Activated naive CD8-positive, alpha-beta T cell treated with anti-CD3 and anti-CD28 coated beads, Interleukin-2, amount 50 U/mL, for 16 hours (primary cell): ENCODE measurements around the gene TAS2R19.
"Not testable (repeated sequence)": the region's sequence is repeated elsewhere in the genome, so short reads cannot be mapped to it uniquely, and the experiment has no call there.

Experiments used
- DNase-seq: peaks from one replicate; pipeline ENCODE4 v3.0.0-alpha.2; 2020; ENCODE audit warnings: low read depth, low spot score

TAS2R19 gene

GRCh38 chr12:11022520-11022919 is at the start of gene TAS2R19:
Gene TAS2R19, minus strand, starts transcription at chr12:11022620. Its CDS starts 49 bp downstream, at chr12:11022571.
- DNase-seq = no peak

DNA sequence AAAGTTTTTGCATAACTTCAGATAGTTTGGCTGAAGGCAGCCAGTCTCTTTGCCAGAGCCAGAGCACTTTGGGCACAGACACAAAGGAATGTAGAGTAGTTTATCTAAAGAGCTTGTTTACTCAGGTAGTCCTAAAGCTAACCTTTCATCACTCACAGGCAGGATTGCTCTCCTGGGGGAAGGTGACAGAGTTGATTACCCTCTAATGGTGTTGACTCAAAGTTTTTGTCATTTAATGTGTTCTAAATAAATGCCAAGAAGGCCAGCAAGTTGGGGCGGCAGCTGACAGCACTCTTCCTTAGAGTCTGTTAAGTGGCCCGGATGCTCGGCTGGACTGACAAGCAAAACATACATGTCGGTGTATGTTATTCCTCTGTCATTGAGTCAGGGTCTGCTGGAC is 49.0 kb upstream of the TAS2R19 start:
- no peak for DNase-seq

DNA sequence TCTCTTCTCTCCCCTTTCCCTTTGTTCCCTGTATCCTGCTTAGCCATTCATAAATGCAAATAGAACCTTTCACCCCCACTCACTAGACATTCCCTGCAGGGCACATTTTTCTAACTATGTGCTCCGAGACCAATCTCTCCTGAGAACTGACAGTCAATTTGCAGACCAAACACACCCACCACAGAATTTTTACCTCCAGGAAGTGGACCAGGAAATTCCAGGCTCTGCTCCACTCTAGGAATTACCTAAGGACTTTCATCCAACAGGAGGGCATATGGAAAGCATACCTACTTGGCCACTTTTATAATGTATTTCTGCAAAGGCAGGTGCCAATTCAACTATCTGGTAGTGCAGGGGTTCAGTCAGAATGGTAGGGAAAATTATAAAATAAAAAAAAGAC is 48.6 kb upstream of the TAS2R19 start:
- no peak for DNase-seq

DNA sequence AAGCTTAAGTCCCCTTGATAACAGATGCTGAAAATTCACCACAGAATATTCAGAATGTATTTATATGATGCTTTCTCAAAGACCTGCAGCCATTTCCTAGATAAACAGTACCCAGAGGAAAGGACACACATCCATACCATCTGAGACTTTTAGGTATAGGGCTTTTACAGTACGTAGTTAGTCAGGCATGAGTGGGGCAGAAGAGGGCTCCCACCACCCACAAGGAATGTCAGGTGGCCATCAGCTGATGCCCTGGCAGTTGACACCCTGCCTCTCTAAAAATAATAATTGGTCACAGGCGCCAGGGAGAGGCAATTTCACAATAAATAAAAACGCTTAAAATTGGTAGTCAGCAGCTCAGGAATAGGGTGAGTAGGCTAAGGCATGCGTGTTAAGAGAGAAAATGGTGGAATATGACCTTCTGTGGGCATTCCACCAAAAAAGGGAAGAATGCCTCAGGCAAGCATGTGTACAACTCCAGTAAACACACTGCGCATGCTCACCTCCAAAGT is 47.5 kb upstream of the TAS2R19 start:
- no peak for DNase-seq

GRCh38 chr12:11067514-11067913 is 45.1 kb upstream of the TAS2R19 start:
- no peak for DNase-seq

GRCh38 chr12:11062194-11062593 is 39.8 kb upstream of the TAS2R19 start, which contains the start of gene TAS2R46:
Gene TAS2R46, minus strand, starts transcription at chr12:11062294. Its CDS starts 0 bp downstream, at chr12:11062294.
- not testable (repeated sequence) for DNase-seq

DNA sequence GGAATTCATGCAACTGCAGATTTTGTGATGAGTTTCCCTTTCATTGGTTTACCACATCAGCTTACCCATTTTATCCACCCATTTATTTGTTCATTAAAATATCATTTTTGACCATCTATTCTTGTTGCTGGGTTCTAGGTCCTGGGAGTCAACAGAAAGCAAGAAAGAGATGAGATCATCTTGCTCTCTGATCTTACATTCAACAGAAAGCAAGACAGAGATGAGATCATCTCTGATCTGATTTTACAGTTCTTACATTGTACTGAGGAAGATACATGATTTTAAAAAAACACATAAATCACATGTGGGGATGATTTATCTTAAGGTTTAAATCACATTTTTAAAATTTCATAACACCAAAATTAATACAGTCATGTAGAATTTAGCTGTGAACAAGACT is 37.4 kb upstream of the TAS2R19 start:
- no peak for DNase-seq

GRCh38 chr12:11059041-11059440 is 36.6 kb upstream of the TAS2R19 start:
- no peak for DNase-seq

DNA sequence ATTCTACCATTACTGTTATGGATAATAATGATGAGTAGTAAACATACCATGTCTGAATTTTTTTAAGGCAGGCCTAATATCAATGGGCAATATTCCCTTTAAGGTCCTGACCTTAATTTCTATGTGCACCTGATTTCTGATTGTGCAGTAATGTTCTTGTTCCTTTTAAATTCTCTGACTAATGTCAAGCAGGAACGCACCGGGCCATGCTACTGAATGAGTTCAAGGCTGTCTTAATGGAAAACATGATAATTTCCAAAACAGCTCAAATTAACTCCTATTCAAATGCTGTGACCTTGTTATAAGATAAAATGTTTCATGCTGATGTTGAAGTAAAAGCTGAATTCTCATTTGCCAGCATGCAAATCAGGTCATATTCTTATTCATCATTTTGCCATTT is 32.9 kb upstream of the TAS2R19 start:
- no peak for DNase-seq

- not testable (repeated sequence) for DNase-seq
Measured at GRCh38 chr12:11049806-11050531, 27.5 kb upstream of the TAS2R19 start.

- DNase-seq = not testable (repeated sequence)
Measured at GRCh38 chr12:11041366-11041765, 18.9 kb upstream of the TAS2R19 start.

DNA sequence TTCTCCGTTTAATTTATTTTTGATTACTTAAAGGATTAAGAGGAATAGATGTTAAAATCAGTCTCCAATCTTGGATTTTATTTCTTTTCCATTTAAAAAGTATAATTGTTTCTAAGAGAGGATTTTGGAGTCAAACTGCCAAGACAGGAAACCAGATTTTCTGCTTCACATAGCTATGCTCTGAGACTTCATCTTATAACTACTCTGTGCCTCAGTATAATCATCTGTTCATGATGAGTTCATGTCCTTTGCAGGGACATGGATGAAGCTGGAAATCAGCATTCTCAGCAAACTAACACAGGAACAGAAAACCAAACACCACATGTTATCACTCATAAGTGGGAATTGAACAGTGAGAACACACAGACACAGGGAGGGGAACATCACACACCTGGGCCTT is 17.7 kb upstream of the TAS2R19 start:
- no peak for DNase-seq

GRCh38 chr12:11039171-11039570 is 16.8 kb upstream of the TAS2R19 start:
- no peak for DNase-seq

DNA sequence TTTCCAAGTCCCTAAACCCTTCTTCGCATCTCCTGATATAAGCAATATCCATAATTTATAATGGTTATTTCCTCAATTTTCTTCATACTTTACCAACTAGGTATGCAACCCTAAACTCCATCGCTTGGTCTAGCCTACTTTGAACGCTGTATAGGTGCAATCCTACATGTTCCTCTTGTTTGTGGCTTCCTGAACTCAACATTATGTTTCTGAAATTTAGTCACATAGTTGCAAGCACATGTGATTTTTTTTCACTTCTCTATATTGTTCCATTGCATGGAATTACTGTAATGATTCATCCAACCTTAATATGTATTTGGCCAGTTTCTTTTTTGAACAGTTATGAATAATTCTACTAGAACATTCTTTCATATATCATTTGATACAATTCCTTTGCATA is 11.5 kb upstream of the TAS2R19 start:
- not testable (repeated sequence) for DNase-seq

DNA sequence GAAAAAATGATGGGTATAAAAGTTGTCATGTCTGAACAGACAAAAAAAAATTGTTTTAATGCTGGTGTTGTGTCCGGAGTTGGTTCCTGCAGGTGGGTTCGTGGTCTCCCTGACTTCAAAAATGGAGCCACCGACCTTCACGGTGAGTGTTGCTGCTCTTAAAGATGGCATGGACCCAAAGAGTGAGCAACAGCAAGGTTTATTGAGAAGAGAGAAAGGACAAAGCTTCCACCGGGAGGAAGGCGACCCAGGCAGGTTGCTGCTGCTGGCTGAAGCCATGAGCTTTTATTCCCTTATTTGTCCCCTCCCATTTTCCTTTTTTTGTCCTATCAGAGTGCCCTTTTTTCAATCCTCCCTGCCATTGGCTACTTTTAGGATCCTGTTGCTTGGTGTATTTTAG is 8.9 kb upstream of the TAS2R19 start, which contains the start of gene TAS2R31:
Gene TAS2R31, minus strand, starts transcription at position 101 of the 400 bp plus-strand sequence. Its CDS starts 72 bp downstream, at position 29.
- no peak for DNase-seq

DNA sequence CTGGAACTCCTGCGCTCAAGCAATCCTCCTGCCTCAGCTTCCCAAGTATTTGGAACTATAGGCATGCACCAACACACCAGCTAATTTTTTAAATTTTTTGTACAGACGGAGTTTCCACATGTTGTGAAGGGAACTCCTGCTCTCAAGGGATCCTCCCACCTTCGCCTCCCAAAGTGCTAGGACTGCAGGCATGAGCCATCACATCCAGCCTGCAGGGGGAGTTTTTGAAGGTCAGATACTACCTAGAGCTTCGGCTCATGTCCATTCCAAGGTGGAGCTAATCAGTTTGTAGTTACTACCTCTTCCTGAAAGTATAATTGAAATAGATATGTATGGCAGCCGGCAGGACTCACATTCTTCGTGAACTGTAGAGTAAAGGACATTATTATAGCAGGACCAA is 3.7 kb upstream of the TAS2R19 start:
- no peak for DNase-seq

DNA sequence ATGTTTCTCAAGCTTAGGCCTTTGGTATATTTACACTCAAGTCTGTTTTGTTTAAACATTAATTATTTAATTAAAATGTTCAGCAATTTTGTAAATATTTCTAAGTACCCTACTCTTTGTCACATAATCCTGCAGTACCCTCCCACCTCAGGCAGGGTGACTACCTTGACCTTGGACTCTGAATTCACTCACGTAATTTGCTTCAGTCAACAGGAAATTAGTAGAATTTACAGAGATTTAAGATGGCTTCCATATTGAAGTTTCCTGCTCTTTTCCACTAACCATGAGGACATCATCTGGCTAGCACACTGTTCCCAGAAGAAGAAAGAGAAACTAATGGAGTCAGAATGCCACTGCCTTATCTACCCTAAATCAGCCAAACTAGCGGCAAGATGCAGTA is 967 bp upstream of the TAS2R19 start:
- no peak for DNase-seq

- DNase-seq = no peak
Measured at GRCh38 chr12:11016937-11017336, 5.5 kb downstream of the TAS2R19 start.

GRCh38 chr12:11015775-11016430 is 6.5 kb downstream of the TAS2R19 start:
- DNase-seq = no peak

- DNase-seq = no peak
Measured at GRCh38 chr12:11014234-11014633, 8.2 kb downstream of the TAS2R19 start.

DNA sequence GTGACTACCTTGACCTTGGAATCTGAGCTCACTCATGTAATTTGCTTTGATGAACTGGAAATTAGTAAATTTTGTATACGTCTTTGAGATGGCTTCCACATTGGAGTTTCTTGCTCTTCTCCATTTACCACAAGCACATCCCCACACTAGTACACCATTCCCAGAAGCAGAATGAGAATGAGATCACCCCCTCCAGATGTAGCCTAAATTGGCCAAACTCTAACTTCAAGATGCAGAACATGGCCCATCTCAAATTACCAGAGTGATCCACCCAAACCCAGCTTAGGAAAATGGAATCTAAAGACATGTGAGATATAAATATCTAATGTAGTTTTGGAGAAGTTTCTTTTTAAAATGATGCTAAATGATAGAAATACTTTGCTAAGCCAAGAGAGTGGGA is 14.8 kb downstream of the TAS2R19 start:
- DNase-seq = no peak

- DNase-seq = no peak
Measured at GRCh38 chr12:10998204-10998603, 24.2 kb downstream of the TAS2R19 start, which contains the start of gene TAS2R20. Gene TAS2R20, minus strand, starts transcription at chr12:10998304. Its CDS starts 429 bp downstream, at chr12:10997875.

DNA sequence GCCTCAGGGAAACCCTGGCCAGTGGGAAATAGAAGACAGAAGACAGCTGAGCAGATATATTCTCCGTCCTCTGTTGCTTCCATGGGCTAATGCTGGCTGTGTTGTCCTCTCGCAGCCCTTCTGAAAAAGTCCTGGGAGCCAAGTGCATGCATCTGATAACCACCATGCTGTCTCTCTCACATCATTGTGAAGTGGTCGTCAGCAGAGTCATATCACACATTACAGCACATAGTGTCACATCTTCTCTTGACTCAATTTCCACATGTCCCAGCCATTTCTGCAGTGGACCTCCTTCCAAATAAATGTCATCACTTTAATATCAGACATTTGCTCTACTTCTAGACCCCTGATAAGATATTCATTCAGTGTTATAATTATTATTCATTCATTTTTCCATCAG is 28.1 kb downstream of the TAS2R19 start:
- no peak for DNase-seq
